ENCODE measurements around the gene CACNG6. TPM values are rescaled to one million over a fixed set of nuclear protein-coding genes. Genes with fewer than 3 reads are reported as not detected.

Gene CACNG6
- total and polyA plus RNA-seq, 10 donors = not detected

GRCh38 chr19:53982001-53982451 lies 9.4 kb upstream of the CACNG6 start:
- peaks cover 0 to 83% (median 64%) of the 10 kb centered on the region in 7 donors for H3K27me3 ChIP-seq (replicated peaks in 1 of 7)
- no peaks in the 10 kb centered on the region for H3K36me3 ChIP-seq
- peak overlapping the region in 3 of 8 donors; percentile 18 to 49 (median 21) for H3K27ac ChIP-seq
- H3K4me1 ChIP-seq = peaks cover 0 to 50% (median 25%) of the 10 kb centered on the region in 6 donors
- H3K9me3 ChIP-seq = peaks cover 0 to 47% (median 0%) of the 10 kb centered on the region in 8 donors
- intact Hi-C loops (cut with DNase I; ENCODE audit: low total_unique reads) = no loop called here
- TF ChIP-seq POLR2AphosphoS5 (IDR thresholded peaks at IDR 0.05) (no peak), POLR2A (IDR thresholded peaks at IDR 0.05) (no peak)
- TF ChIP-seq, protein P1, sequence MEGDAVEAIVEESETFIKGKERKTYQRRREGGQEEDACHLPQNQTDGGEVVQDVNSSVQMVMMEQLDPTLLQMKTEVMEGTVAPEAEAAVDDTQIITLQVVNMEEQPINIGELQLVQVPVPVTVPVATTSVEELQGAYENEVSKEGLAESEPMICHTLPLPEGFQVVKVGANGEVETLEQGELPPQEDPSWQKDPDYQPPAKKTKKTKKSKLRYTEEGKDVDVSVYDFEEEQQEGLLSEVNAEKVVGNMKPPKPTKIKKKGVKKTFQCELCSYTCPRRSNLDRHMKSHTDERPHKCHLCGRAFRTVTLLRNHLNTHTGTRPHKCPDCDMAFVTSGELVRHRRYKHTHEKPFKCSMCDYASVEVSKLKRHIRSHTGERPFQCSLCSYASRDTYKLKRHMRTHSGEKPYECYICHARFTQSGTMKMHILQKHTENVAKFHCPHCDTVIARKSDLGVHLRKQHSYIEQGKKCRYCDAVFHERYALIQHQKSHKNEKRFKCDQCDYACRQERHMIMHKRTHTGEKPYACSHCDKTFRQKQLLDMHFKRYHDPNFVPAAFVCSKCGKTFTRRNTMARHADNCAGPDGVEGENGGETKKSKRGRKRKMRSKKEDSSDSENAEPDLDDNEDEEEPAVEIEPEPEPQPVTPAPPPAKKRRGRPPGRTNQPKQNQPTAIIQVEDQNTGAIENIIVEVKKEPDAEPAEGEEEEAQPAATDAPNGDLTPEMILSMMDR (IDR thresholded peaks at IDR 0.05 in 8 of 11, conservative IDR thresholded peaks at IDR 0.05 in 3 of 11) = no peak
- 5 to 25% (median 9%) methylated on average over 15 to 62 of the region's 62 CpGs for WGBS, 5 donors
- DNase-seq = no peak
- H3K4me3 ChIP-seq = peak overlapping the region in 5 of 8 donors; percentile 12 to 59 (median 28)

- WGBS, 5 donors = 0 to 3% (median 0%) methylated on average over 22 to 56 of the region's 61 CpGs; no CpG with 5 or more reads in 2 of the 5 donors
- Histone ChIP-seq H3K4me3 (peak overlapping the region in 4 of 8 donors; percentile 23 to 59 (median 28)), H3K27ac (no peak overlapping the region), H3K4me1 (peaks cover 0 to 45% (median 22%) of the 10 kb centered on the region in 6 donors), H3K27me3 (replicated peaks in 1 of 7) (peaks cover 0 to 83% (median 59%) of the 10 kb centered on the region in 7 donors), H3K36me3 (no peaks in the 10 kb centered on the region), H3K9me3 (peaks cover 0 to 44% (median 0%) of the 10 kb centered on the region in 8 donors)
- intact Hi-C loops (cut with DNase I; ENCODE audit: low total_unique reads) = no loop called here
- peak; percentile 80 for DNase-seq
- TF ChIP-seq POLR2AphosphoS5 (IDR thresholded peaks at IDR 0.05) (no peak), POLR2A (IDR thresholded peaks at IDR 0.05) (no peak)
- TF ChIP-seq, protein P1 (IDR thresholded peaks at IDR 0.05 in 8 of 11, conservative IDR thresholded peaks at IDR 0.05 in 3 of 11) = no peak
Observed at GRCh38 chr19:53982611-53983010, 8.8 kb upstream of the CACNG6 start.

DNA sequence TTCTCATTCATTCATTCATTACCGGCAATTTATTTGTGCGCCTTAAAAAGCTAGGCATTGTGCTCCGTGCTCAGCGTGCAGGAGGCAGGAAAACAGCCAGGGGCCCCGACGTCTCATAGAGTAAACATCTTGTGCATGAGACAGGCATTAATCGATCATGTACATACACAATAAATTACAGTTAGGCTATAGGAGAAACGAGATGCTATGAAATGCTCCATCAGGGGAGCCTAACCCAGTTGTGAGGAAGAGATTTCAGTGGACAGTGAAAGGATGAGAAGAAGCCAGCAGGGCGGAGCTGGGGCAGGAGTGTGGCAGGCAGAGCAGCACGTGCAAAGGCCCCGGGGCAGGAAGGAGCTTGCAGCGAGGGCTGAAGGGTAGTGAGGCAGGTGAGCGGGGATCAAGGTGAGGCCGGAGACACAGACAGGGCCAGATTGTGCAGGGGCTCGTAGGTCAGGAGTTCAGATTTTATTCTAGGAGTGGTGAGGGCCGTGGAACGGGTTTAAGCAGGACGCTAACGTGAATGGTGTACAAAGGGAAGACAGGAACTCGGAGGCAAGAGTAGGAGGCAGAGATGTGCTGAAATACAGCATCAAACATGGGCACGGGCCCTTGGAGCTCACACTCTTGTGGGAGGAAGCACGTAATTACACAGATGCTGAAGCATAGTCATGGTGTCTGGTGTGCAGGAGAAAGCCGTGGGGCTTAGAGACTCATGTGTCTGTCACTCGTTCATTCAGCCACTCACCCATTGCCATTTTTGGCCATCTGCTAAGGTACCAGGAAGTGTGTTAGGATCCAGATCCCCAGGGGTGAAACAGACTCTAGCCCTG lies 7.8 kb upstream of the CACNG6 start:
- WGBS, 5 donors = 83 to 90% (median 87%) methylated on average over 24 of the region's 24 CpGs
- TF ChIP-seq POLR2AphosphoS5 (IDR thresholded peaks at IDR 0.05) (no peak), POLR2A (IDR thresholded peaks at IDR 0.05) (no peak)
- TF ChIP-seq, protein P1 (IDR thresholded peaks at IDR 0.05 in 8 of 11, conservative IDR thresholded peaks at IDR 0.05 in 3 of 11) = no peak
- Histone ChIP-seq H3K9me3 (peaks cover 0 to 34% (median 0%) of the 10 kb centered on the region in 8 donors), H3K4me3 (no peak overlapping the region), H3K27ac (no peak overlapping the region), H3K27me3 (replicated peaks in 1 of 7) (peaks cover 0 to 80% (median 49%) of the 10 kb centered on the region in 7 donors), H3K36me3 (no peaks in the 10 kb centered on the region), H3K4me1 (peaks cover 0 to 36% (median 15%) of the 10 kb centered on the region in 6 donors)
- intact Hi-C loops (cut with DNase I; ENCODE audit: low total_unique reads) = no loop called here
- no peak for DNase-seq

DNA sequence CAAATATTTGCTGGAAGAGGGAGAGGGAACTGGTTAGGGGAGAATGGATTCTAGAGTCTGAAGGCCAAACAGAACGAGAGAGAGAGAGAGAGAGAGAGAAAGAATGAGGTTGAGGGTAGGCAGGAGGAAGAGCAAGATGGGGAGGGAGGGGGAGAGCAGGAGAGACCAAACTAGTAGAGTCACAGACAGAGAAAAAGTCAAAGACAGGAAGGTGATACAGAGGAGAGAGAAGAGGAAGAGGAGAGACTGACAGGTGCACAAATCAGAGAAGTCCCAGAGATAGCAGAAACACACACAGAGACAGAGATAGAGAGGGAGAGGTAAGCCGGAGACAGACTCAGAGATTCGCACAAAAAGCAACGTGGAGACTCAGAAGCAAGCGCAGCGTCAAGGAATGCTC lies 5.6 kb upstream of the CACNG6 start:
- 79 to 87% (median 82%) methylated on average over 6 of the region's 6 CpGs for WGBS, 5 donors

More for the DNA sequence above, 5.6 kb upstream of the CACNG6 start:
- TF ChIP-seq POLR2AphosphoS5 (IDR thresholded peaks at IDR 0.05) = no peak
- TF ChIP-seq POLR2A (IDR thresholded peaks at IDR 0.05) = no peak
- TF ChIP-seq, protein P1 (IDR thresholded peaks at IDR 0.05 in 8 of 11, conservative IDR thresholded peaks at IDR 0.05 in 3 of 11) = no peak
- Histone ChIP-seq H3K4me3 (no peak overlapping the region), H3K4me1 (peaks cover 0 to 15% (median 7%) of the 10 kb centered on the region in 6 donors), H3K27ac (no peak overlapping the region), H3K9me3 (peaks cover 0 to 26% (median 0%) of the 10 kb centered on the region in 8 donors), H3K36me3 (no peaks in the 10 kb centered on the region), H3K27me3 (replicated peaks in 1 of 7) (peaks cover 0 to 69% (median 28%) of the 10 kb centered on the region in 7 donors)
- DNase-seq = no peak
- intact Hi-C loops (cut with DNase I; ENCODE audit: low total_unique reads) = no loop called here
